A673 (cell line): ENCODE results near the gene ADGRG1.

ENCODE experiments used
- CTCF ChIP-seq: fragments of 300-800, 200-600 bp; sonication (generic); conservative IDR thresholded peaks from 2 replicates; pipeline ENCODE4 v1.5.1; 2017; ENCODE audit warnings: low read depth, mild to moderate bottlenecking, antibody characterized with exemption, low read length, moderate library complexity, mixed read lengths
- EZH2 ChIP-seq: fragments of 200-600 bp; sonication (generic); IDR thresholded peaks from 2 replicates; pipeline ENCODE4 v1.6.1; 2017; ENCODE audit warnings: borderline replicate concordance, low read depth, mild to moderate bottlenecking, mixed read lengths, antibody characterized with exemption, low read length; ENCODE audit not compliant: poor library complexity, severe bottlenecking

GRCh38 chr16:57636184-57636583 is 7.8 kb downstream of the ADGRG1 start:
- TF ChIP-seq CTCF (no peak), EZH2 (no peak)
